PC-9 (cell line): ENCODE measurements around the gene CROCC. TPM values are rescaled to one million over a fixed set of nuclear protein-coding genes. Genes with fewer than 3 reads are reported as not detected.

Experiments used
- BruUV-seq: library from RNA; stranded (reverse); fragments of 400-500 nt; replicated peaks from 2 replicates; lab custom pipeline; 2021; lab: Mats Ljungman, UMichigan
- CTCF ChIA-PET: fragments of 300-600 bp; sonication (Branson Sonifier 250); formaldehyde crosslinking; loops from one replicate; lab custom pipeline; 2022; ENCODE audit warnings: antibody characterized with exemption; lab: Charles Lee
- POLR2A ChIA-PET: fragments of 300-600 bp; sonication (Branson Sonifier 250); formaldehyde crosslinking; loops from one replicate; lab custom pipeline; 2022; ENCODE audit warnings: antibody characterized with exemption; ENCODE audit not compliant: unreplicated experiment; lab: Charles Lee
- DNase-seq, 2 experiments: peaks; one replicate each; pipeline versions ENCODE4 v3.0.0 to v3.0.0-alpha.2; 2015 to 2022; ENCODE audit warnings: mixed read lengths in 1 of 2
- H2AFZ ChIP-seq: fragments of 200-600 bp; sonication (generic); 2 replicates; pipeline ENCODE4 v1.8.1; 2017; ENCODE audit warnings: antibody characterized with exemption
- H3F3A ChIP-seq: fragments of 200-600 bp; sonication (generic); 2 replicates; pipeline ENCODE4 v1.8.1; 2017; ENCODE audit warnings: antibody characterized with exemption, mild to moderate bottlenecking, low read depth; ENCODE audit not compliant: insufficient read depth
- H3K27ac ChIP-seq: fragments of 200-600 bp; sonication (generic); 2 replicates; pipeline ENCODE4 v1.6.1; 2016; ENCODE audit warnings: mixed run types
- H3K27me3 ChIP-seq: fragments of 200-600 bp; sonication (generic); 2 replicates; pipeline ENCODE4 v1.6.1; 2016; ENCODE audit warnings: low read depth, mixed run types; ENCODE audit not compliant: insufficient read depth
- H3K36me3 ChIP-seq: fragments of 200-600 bp; sonication (generic); 2 replicates; pipeline ENCODE4 v1.6.1; 2016; ENCODE audit warnings: low read depth, mixed run types
- H3K4me1 ChIP-seq: fragments of 200-600 bp; sonication (generic); replicated peaks from 2 replicates; pipeline ENCODE4 v1.6.1; 2016; ENCODE audit warnings: mixed run types; ENCODE audit not compliant: insufficient read depth
- H3K4me2 ChIP-seq: fragments of 200-600 bp; sonication (generic); 2 replicates; pipeline ENCODE4 v1.6.1; 2017; ENCODE audit warnings: mixed run types
- H3K4me3 ChIP-seq: fragments of 200-600 bp; sonication (generic); 2 replicates; pipeline ENCODE4 v1.6.1; 2016; ENCODE audit warnings: mixed run types
- H3K79me2 ChIP-seq: fragments of 200-600 bp; sonication (generic); 2 replicates; pipeline ENCODE4 v1.6.1; 2017; ENCODE audit warnings: low read depth, mixed run types
- H3K9me2 ChIP-seq: fragments of 200-600 bp; sonication (generic); 2 replicates; pipeline ENCODE4 v1.8.1; 2017; ENCODE audit warnings: mild to moderate bottlenecking; ENCODE audit not compliant: insufficient read depth
- H3K9me3 ChIP-seq: fragments of 200-600 bp; sonication (generic); 2 replicates; pipeline ENCODE4 v1.8.1; 2016; ENCODE audit warnings: low read depth; ENCODE audit not compliant: insufficient read depth
- H4K20me1 ChIP-seq: fragments of 200-600 bp; sonication (generic); 2 replicates; pipeline ENCODE4 v1.8.1; 2017; ENCODE audit not compliant: insufficient read depth
- CTCF ChIP-seq: fragments of 200-600 bp; sonication (generic); conservative IDR thresholded peaks from 2 replicates; pipeline ENCODE4 v1.6.1; 2017; ENCODE audit warnings: mixed run types, antibody characterized with exemption, mild to moderate bottlenecking, moderate library complexity
- EZH2 ChIP-seq: fragments of 200-600 bp; sonication (generic); IDR thresholded peaks from 2 replicates; pipeline ENCODE4 v1.8.0; 2017; ENCODE audit warnings: antibody characterized with exemption, low read depth
- intact Hi-C: fragments of 100-400 bp; cut with micrococcal nuclease; formaldehyde crosslinking; loops from one replicate; pipeline ENCODE4 v1.10.0; 2022; ENCODE audit not compliant: unreplicated experiment
- total RNA-seq: library from RNA; stranded (reverse); gene quantifications from 2 replicates; pipeline ENCODE4 v1.2.3, GENCODE V29; 2021

Gene CROCC
- total RNA-seq, 1 experiment from 2014 or later, result 18.9 TPM

GRCh38 chr1:16991571-16991970 lies 69.8 kb downstream of the CROCC start:
- no peaks in the 10 kb centered on the region for H3K4me1 ChIP-seq
- H3K9me2 ChIP-seq, result no peaks in the 10 kb centered on the region
- H3K4me2 ChIP-seq, result no peak overlapping the region
- ChIA-PET CTCF (no interaction called here), POLR2A (no interaction called here)
- no peak overlapping the region for H2AFZ ChIP-seq
- no peak for TF ChIP-seq CTCF
- TF ChIP-seq EZH2, result no peak
- H3K4me3 ChIP-seq, result no peak overlapping the region
- intact Hi-C loops, result no loop called here
- H3K79me2 ChIP-seq, result no peaks in the 10 kb centered on the region
- H4K20me1 ChIP-seq, result no peaks in the 10 kb centered on the region
- no peaks in the 10 kb centered on the region for H3K27me3 ChIP-seq
- no peak for DNase-seq
- H3K36me3 ChIP-seq, result no peaks in the 10 kb centered on the region
- no TSS peak for BruUV-seq
- no peak overlapping the region for H3K27ac ChIP-seq
- H3F3A ChIP-seq, result no peaks in the 10 kb centered on the region
- no peaks in the 10 kb centered on the region for H3K9me3 ChIP-seq

- POLR2A ChIA-PET, result no interaction called here
- Histone ChIP-seq H3K9me2 (no peaks in the 10 kb centered on the region), H3K27me3 (no peaks in the 10 kb centered on the region), H3F3A (no peaks in the 10 kb centered on the region), H3K27ac (no peak overlapping the region), H3K9me3 (no peaks in the 10 kb centered on the region), H3K36me3 (no peaks in the 10 kb centered on the region), H3K4me2 (no peak overlapping the region), H3K79me2 (no peaks in the 10 kb centered on the region), H3K4me3 (no peak overlapping the region), H2AFZ (no peak overlapping the region), H3K4me1 (no peaks in the 10 kb centered on the region), H4K20me1 (no peaks in the 10 kb centered on the region)
- intact Hi-C loops, result no loop called here
- no peak for DNase-seq
- no TSS peak for BruUV-seq
- CTCF ChIA-PET, result no interaction called here
- TF ChIP-seq CTCF (no peak), EZH2 (no peak)
These were observed 70.4 kb downstream of the CROCC start for GRCh38 chr1:16992102-16992501.

- Histone ChIP-seq H3K4me3 (no peak overlapping the region), H3K36me3 (no peaks in the 10 kb centered on the region), H3K4me2 (no peak overlapping the region), H3K79me2 (no peaks in the 10 kb centered on the region), H3F3A (no peaks in the 10 kb centered on the region), H3K27ac (no peak overlapping the region), H3K27me3 (no peaks in the 10 kb centered on the region), H4K20me1 (no peaks in the 10 kb centered on the region), H3K4me1 (no peaks in the 10 kb centered on the region), H3K9me2 (no peaks in the 10 kb centered on the region), H3K9me3 (no peaks in the 10 kb centered on the region), H2AFZ (no peak overlapping the region)
- POLR2A ChIA-PET, result no interaction called here
- CTCF ChIA-PET, result no interaction called here
- no peak for DNase-seq
- no peak for TF ChIP-seq EZH2
- no peak for TF ChIP-seq CTCF
- no TSS peak for BruUV-seq
- intact Hi-C loops, result no loop called here
These were observed 70.9 kb downstream of the CROCC start for GRCh38 chr1:16992675-16993074.
